ENCODE data around the gene EXOSC9. TPM values are rescaled to one million over a fixed set of nuclear protein-coding genes. Genes with fewer than 3 reads are reported as not detected.

Gene EXOSC9
- total and polyA plus RNA-seq, 2 experiments from 2014 or later: 71.9 to 105 TPM

DNA sequence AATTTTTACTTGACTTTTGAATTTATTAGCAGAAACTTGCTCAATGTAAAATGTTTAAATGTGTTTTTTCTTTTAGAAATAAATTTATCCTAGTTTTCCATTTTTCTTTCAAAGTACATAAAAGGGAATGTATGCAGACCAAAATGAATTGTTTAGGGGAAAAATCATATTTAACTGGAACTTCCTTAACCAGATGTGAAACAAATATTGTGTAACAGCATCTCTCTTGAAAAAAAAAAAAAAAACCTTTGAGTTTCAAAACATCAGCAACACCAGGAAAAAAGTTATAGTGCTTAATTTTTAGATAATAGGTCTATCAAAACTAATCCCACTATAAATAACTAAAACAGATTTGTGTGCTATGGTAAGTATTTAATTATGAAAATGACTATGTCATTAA, 37.0 kb downstream of the EXOSC9 start:
- peaks cover 9% of the 10 kb centered on the region; the same call in 2 of the 3 replicates for H3K36me3 Mint-ChIP-seq (ENCODE audit: low read depth)
- H3K27me3 ChIP-seq (ENCODE audit: insufficient read depth): no peaks in the 10 kb centered on the region
- H3K27ac ChIP-seq (ENCODE audit: low read depth): no peak overlapping the region
- H3K4me3 Mint-ChIP-seq: no peak overlapping the region
- no peaks in the 10 kb centered on the region; the same call in 2 of the 3 replicates for H3K9me3 Mint-ChIP-seq
- no peak overlapping the region for H2AFZ ChIP-seq
- H3K4me1 Mint-ChIP-seq: no peaks in the 10 kb centered on the region
- DNase-seq (ENCODE audit: low spot score): no peak
- peaks cover 4% of the 10 kb centered on the region for H3K36me3 ChIP-seq (ENCODE audit: insufficient read depth)
- H3K4me2 ChIP-seq: no peak overlapping the region
- H3F3A ChIP-seq (replicated peaks; ENCODE audit: low read depth): no peaks in the 10 kb centered on the region
- ATAC-seq: no peak
- H3K9me2 ChIP-seq (ENCODE audit: insufficient read depth): no peaks in the 10 kb centered on the region
- H3K4me1 ChIP-seq (ENCODE audit: insufficient read depth): no peaks in the 10 kb centered on the region
- TF ChIP-seq, protein P1, sequence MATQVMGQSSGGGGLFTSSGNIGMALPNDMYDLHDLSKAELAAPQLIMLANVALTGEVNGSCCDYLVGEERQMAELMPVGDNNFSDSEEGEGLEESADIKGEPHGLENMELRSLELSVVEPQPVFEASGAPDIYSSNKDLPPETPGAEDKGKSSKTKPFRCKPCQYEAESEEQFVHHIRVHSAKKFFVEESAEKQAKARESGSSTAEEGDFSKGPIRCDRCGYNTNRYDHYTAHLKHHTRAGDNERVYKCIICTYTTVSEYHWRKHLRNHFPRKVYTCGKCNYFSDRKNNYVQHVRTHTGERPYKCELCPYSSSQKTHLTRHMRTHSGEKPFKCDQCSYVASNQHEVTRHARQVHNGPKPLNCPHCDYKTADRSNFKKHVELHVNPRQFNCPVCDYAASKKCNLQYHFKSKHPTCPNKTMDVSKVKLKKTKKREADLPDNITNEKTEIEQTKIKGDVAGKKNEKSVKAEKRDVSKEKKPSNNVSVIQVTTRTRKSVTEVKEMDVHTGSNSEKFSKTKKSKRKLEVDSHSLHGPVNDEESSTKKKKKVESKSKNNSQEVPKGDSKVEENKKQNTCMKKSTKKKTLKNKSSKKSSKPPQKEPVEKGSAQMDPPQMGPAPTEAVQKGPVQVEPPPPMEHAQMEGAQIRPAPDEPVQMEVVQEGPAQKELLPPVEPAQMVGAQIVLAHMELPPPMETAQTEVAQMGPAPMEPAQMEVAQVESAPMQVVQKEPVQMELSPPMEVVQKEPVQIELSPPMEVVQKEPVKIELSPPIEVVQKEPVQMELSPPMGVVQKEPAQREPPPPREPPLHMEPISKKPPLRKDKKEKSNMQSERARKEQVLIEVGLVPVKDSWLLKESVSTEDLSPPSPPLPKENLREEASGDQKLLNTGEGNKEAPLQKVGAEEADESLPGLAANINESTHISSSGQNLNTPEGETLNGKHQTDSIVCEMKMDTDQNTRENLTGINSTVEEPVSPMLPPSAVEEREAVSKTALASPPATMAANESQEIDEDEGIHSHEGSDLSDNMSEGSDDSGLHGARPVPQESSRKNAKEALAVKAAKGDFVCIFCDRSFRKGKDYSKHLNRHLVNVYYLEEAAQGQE (IDR thresholded peaks at IDR 0.05; ENCODE audit: unreplicated experiment): no peak
- H3K4me3 ChIP-seq: no peak overlapping the region
- no peaks in the 10 kb centered on the region for H3K79me2 ChIP-seq (replicated peaks; ENCODE audit: insufficient read depth)
- H4K20me1 ChIP-seq (replicated peaks; ENCODE audit: insufficient read depth): no peaks in the 10 kb centered on the region; the same call in 1 of the 2 replicates
- no peaks in the 10 kb centered on the region for H3K27me3 Mint-ChIP-seq (ENCODE audit: insufficient read depth, low read depth, poor library complexity)
- H3K27ac Mint-ChIP-seq: no peak overlapping the region

DNA sequence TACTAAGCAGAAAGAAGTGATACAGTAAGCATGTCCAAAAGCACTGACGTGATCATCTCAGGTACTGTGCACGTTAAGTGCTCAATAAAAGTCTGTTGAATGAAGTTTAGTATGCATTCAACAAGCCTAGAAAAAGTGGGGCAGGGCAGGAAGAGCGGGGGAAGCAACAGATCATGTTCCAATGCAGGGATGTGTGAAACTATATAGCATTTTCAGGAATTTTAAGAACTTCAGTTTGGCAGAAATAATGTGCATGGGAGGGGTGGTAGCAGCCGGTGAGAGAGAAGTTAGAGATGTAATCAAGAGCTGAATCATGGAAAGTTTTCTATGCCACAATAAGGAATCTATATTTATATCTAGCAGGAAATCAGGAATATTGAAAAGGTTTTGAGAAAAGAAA, 41.7 kb downstream of the EXOSC9 start:
- H3K9me3 Mint-ChIP-seq: no peaks in the 10 kb centered on the region; the same call in 2 of the 3 replicates
- TF ChIP-seq POLR2AphosphoS5 (IDR thresholded peaks at IDR 0.05; ENCODE audit: low read depth): no peak
- TF ChIP-seq ZNF331 (CRISPR knock-in tag; IDR thresholded peaks at IDR 0.05; ENCODE audit: low read depth): no peak
- no peak for TF ChIP-seq ZNF114 (CRISPR knock-in tag; IDR thresholded peaks at IDR 0.05)
- TF ChIP-seq, protein P2, sequence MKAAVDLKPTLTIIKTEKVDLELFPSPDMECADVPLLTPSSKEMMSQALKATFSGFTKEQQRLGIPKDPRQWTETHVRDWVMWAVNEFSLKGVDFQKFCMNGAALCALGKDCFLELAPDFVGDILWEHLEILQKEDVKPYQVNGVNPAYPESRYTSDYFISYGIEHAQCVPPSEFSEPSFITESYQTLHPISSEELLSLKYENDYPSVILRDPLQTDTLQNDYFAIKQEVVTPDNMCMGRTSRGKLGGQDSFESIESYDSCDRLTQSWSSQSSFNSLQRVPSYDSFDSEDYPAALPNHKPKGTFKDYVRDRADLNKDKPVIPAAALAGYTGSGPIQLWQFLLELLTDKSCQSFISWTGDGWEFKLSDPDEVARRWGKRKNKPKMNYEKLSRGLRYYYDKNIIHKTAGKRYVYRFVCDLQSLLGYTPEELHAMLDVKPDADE (IDR thresholded peaks at IDR 0.05): no peak
- TF ChIP-seq, protein P3, sequence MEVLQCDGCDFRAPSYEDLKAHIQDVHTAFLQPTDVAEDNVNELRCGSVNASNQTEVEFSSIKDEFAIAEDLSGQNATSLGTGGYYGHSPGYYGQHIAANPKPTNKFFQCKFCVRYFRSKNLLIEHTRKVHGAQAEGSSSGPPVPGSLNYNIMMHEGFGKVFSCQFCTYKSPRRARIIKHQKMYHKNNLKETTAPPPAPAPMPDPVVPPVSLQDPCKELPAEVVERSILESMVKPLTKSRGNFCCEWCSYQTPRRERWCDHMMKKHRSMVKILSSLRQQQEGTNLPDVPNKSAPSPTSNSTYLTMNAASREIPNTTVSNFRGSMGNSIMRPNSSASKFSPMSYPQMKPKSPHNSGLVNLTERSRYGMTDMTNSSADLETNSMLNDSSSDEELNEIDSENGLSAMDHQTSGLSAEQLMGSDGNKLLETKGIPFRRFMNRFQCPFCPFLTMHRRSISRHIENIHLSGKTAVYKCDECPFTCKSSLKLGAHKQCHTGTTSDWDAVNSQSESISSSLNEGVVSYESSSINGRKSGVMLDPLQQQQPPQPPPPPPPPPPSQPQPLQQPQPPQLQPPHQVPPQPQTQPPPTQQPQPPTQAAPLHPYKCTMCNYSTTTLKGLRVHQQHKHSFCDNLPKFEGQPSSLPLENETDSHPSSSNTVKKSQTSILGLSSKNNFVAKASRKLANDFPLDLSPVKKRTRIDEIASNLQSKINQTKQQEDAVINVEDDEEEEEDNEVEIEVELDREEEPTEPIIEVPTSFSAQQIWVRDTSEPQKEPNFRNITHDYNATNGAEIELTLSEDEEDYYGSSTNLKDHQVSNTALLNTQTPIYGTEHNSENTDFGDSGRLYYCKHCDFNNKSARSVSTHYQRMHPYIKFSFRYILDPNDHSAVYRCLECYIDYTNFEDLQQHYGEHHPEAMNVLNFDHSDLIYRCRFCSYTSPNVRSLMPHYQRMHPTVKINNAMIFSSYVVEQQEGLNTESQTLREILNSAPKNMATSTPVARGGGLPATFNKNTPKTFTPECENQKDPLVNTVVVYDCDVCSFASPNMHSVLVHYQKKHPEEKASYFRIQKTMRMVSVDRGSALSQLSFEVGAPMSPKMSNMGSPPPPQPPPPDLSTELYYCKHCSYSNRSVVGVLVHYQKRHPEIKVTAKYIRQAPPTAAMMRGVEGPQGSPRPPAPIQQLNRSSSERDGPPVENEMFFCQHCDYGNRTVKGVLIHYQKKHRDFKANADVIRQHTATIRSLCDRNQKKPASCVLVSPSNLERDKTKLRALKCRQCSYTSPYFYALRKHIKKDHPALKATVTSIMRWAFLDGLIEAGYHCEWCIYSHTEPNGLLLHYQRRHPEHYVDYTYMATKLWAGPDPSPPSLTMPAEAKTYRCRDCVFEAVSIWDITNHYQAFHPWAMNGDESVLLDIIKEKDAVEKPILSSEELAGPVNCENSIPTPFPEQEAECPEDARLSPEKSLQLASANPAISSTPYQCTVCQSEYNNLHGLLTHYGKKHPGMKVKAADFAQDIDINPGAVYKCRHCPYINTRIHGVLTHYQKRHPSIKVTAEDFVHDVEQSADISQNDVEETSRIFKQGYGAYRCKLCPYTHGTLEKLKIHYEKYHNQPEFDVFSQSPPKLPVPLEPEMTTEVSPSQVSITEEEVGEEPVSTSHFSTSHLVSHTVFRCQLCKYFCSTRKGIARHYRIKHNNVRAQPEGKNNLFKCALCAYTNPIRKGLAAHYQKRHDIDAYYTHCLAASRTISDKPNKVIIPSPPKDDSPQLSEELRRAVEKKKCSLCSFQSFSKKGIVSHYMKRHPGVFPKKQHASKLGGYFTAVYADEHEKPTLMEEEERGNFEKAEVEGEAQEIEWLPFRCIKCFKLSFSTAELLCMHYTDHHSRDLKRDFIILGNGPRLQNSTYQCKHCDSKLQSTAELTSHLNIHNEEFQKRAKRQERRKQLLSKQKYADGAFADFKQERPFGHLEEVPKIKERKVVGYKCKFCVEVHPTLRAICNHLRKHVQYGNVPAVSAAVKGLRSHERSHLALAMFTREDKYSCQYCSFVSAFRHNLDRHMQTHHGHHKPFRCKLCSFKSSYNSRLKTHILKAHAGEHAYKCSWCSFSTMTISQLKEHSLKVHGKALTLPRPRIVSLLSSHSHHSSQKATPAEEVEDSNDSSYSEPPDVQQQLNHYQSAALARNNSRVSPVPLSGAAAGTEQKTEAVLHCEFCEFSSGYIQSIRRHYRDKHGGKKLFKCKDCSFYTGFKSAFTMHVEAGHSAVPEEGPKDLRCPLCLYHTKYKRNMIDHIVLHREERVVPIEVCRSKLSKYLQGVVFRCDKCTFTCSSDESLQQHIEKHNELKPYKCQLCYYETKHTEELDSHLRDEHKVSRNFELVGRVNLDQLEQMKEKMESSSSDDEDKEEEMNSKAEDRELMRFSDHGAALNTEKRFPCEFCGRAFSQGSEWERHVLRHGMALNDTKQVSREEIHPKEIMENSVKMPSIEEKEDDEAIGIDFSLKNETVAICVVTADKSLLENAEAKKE (CRISPR knock-in tag; IDR thresholded peaks at IDR 0.05): no peak
- TF ChIP-seq, protein P1 (IDR thresholded peaks at IDR 0.05; ENCODE audit: unreplicated experiment): no peak
- no peak for TF ChIP-seq EZH2 (IDR thresholded peaks at IDR 0.05; ENCODE audit: low read depth, unreplicated experiment)

More for the DNA sequence above, 41.7 kb downstream of the EXOSC9 start:
- no peak overlapping the region for H3K4me3 ChIP-seq
- Mint-ChIP-seq H3K27me3 (ENCODE audit: insufficient read depth, low read depth, poor library complexity) (no peaks in the 10 kb centered on the region), H3K27ac (no peak overlapping the region), H3K4me1 (no peaks in the 10 kb centered on the region), H3K4me3 (no peak overlapping the region), H3K36me3 (ENCODE audit: low read depth) (peaks cover 9% of the 10 kb centered on the region; the same call in 2 of the 3 replicates)
- H3K9me2 ChIP-seq (ENCODE audit: insufficient read depth): no peaks in the 10 kb centered on the region
- no peak for DNase-seq (ENCODE audit: low spot score)
- H2AFZ ChIP-seq: no peak overlapping the region
- H4K20me1 ChIP-seq (replicated peaks; ENCODE audit: insufficient read depth): no peaks in the 10 kb centered on the region
- H3K27me3 ChIP-seq (ENCODE audit: insufficient read depth): no peaks in the 10 kb centered on the region
- H3K79me2 ChIP-seq (replicated peaks; ENCODE audit: insufficient read depth): no peaks in the 10 kb centered on the region
- no peaks in the 10 kb centered on the region; the same call in 1 of the 2 replicates for H3K36me3 ChIP-seq (ENCODE audit: insufficient read depth)
- no peaks in the 10 kb centered on the region for H3F3A ChIP-seq (replicated peaks; ENCODE audit: low read depth)
- no peaks in the 10 kb centered on the region for H3K4me1 ChIP-seq (ENCODE audit: insufficient read depth)
- H3K27ac ChIP-seq (ENCODE audit: low read depth): no peak overlapping the region
- ATAC-seq: no peak
- H3K4me2 ChIP-seq: no peak overlapping the region

Measured in GM23338 (cell line).